ENCODE measurements around the gene HYCC2. TPM values are rescaled to one million over a fixed set of nuclear protein-coding genes. Genes with fewer than 3 reads are reported as not detected.
"Not testable (repeated sequence)": the region's sequence is repeated elsewhere in the genome, so short reads cannot be mapped to it uniquely, and the experiment has no call there.

Gene HYCC2
- 8.4 TPM for polyA plus RNA-seq (2013, experiment 1 of 2)
- polyA plus RNA-seq (2013, experiment 2 of 2) = 7.6 TPM

- 0% methylated on average over 26 to 28 of the region's 34 CpGs for WGBS, 2 experiments (ENCODE audit: insufficient coverage in 2 of 2)
- no peaks in the 10 kb centered on the region for H3K36me3 ChIP-seq (ENCODE audit: control insufficient read depth, insufficient read depth, low read length)
Observed at GRCh38 chr2:201071479-201072200, at the start of gene HYCC2, which contains the start of gene NDUFB3. Gene HYCC2 (minus strand): TSS chr2:201071671. CDS start chr2:201024009, 47,662 bp downstream. Gene NDUFB3 (plus strand): TSS chr2:201072001. CDS start chr2:201078883, 6,882 bp downstream.

GRCh38 chr2:201118961-201119854, 47.7 kb upstream of the HYCC2 start:
- Histone ChIP-seq H3K4me1 (ENCODE audit: control insufficient read depth, insufficient read depth, low read length, poor library complexity, severe bottlenecking) (peaks cover 13% of the 10 kb centered on the region), H3K9me3 (ENCODE audit: control insufficient read depth, low read length) (peaks cover 3% of the 10 kb centered on the region), H3K4me3 (ENCODE audit: extremely low read depth, insufficient read depth, low read length, poor library complexity, severe bottlenecking) (peak overlapping the region; percentile 54), H3K36me3 (ENCODE audit: control insufficient read depth, insufficient read depth, low read length) (peaks cover 10% of the 10 kb centered on the region), H3K27ac (ENCODE audit: low read depth, low read length, severe bottlenecking) (peak overlapping the region; percentile 55)
- WGBS, 2 experiments (ENCODE audit: insufficient coverage in 2 of 2) = 19 to 20% methylated on average over 6 to 8 of the region's 12 CpGs

More at GRCh38 chr2:201071479-201072200, at the start of gene HYCC2, which contains the start of gene NDUFB3:
- H3K9me3 ChIP-seq (ENCODE audit: control insufficient read depth, low read length) = no peaks in the 10 kb centered on the region
- peaks cover 9% of the 10 kb centered on the region for H3K4me1 ChIP-seq (ENCODE audit: control insufficient read depth, insufficient read depth, low read length, poor library complexity, severe bottlenecking)
- H3K27ac ChIP-seq (ENCODE audit: low read depth, low read length, severe bottlenecking) = peak within 1 kb of the TSS; percentile 75
- H3K4me3 ChIP-seq (ENCODE audit: extremely low read depth, insufficient read depth, low read length, poor library complexity, severe bottlenecking) = peak within 1 kb of the TSS; percentile 100

- H3K27ac ChIP-seq (ENCODE audit: low read depth, low read length, severe bottlenecking) = peak overlapping the region; percentile 55
- H3K4me3 ChIP-seq (ENCODE audit: extremely low read depth, insufficient read depth, low read length, poor library complexity, severe bottlenecking) = peak overlapping the region; percentile 54
- H3K36me3 ChIP-seq (ENCODE audit: control insufficient read depth, insufficient read depth, low read length) = peaks cover 6% of the 10 kb centered on the region
- peaks cover 7% of the 10 kb centered on the region for H3K4me1 ChIP-seq (ENCODE audit: control insufficient read depth, insufficient read depth, low read length, poor library complexity, severe bottlenecking)
- 23 to 29% methylated on average over 28 to 42 of the region's 48 CpGs for WGBS, 2 experiments (ENCODE audit: insufficient coverage in 2 of 2)
- peaks cover 3% of the 10 kb centered on the region for H3K9me3 ChIP-seq (ENCODE audit: control insufficient read depth, low read length)
Observed at GRCh38 chr2:201118121-201118960, 46.9 kb upstream of the HYCC2 start.

- H3K9me3 ChIP-seq (ENCODE audit: control insufficient read depth, low read length); H3K4me1 ChIP-seq (ENCODE audit: control insufficient read depth, insufficient read depth, low read length, poor library complexity, severe bottlenecking); H3K27ac ChIP-seq (ENCODE audit: low read depth, low read length, severe bottlenecking); H3K36me3 ChIP-seq (ENCODE audit: control insufficient read depth, insufficient read depth, low read length): not testable (repeated sequence)
- peak overlapping the region; percentile 54 for H3K4me3 ChIP-seq (ENCODE audit: extremely low read depth, insufficient read depth, low read length, poor library complexity, severe bottlenecking)
- WGBS, 2 experiments (ENCODE audit: insufficient coverage in 2 of 2) = 97 to 99% methylated on average over 5 to 10 of the region's 13 CpGs
Observed at GRCh38 chr2:201117735-201118094, 46.2 kb upstream of the HYCC2 start.

- WGBS, 2 experiments (ENCODE audit: insufficient coverage in 2 of 2) = 77 to 80% methylated on average over 21 to 22 of the region's 22 CpGs
- H3K36me3 ChIP-seq (ENCODE audit: control insufficient read depth, insufficient read depth, low read length) = no peaks in the 10 kb centered on the region
- no peaks in the 10 kb centered on the region for H3K9me3 ChIP-seq (ENCODE audit: control insufficient read depth, low read length)
- H3K4me3 ChIP-seq (ENCODE audit: extremely low read depth, insufficient read depth, low read length, poor library complexity, severe bottlenecking) = peak overlapping the region; percentile 40
- H3K27ac ChIP-seq (ENCODE audit: low read depth, low read length, severe bottlenecking) = peak overlapping the region; percentile 72
- peaks cover 6% of the 10 kb centered on the region for H3K4me1 ChIP-seq (ENCODE audit: control insufficient read depth, insufficient read depth, low read length, poor library complexity, severe bottlenecking)
Observed at GRCh38 chr2:201116959-201117734, 45.7 kb upstream of the HYCC2 start.

GRCh38 chr2:201116115-201116958, 44.9 kb upstream of the HYCC2 start, which contains the start of gene CFLAR:
Gene CFLAR (plus strand): TSS chr2:201116164. CDS start chr2:201129866, 13,702 bp downstream.
- Histone ChIP-seq H3K4me3 (ENCODE audit: extremely low read depth, insufficient read depth, low read length, poor library complexity, severe bottlenecking) (peak within 1 kb of the TSS; percentile 40), H3K4me1 (ENCODE audit: control insufficient read depth, insufficient read depth, low read length, poor library complexity, severe bottlenecking) (peaks cover 4% of the 10 kb centered on the region), H3K9me3 (ENCODE audit: control insufficient read depth, low read length) (no peaks in the 10 kb centered on the region), H3K27ac (ENCODE audit: low read depth, low read length, severe bottlenecking) (peak within 1 kb of the TSS; percentile 72), H3K36me3 (ENCODE audit: control insufficient read depth, insufficient read depth, low read length) (no peaks in the 10 kb centered on the region)
- 64% methylated on average over 62 to 74 of the region's 75 CpGs for WGBS, 2 experiments (ENCODE audit: insufficient coverage in 2 of 2)

GRCh38 chr2:201114846-201115245, 43.4 kb upstream of the HYCC2 start:
- Histone ChIP-seq H3K4me1 (ENCODE audit: control insufficient read depth, insufficient read depth, low read length, poor library complexity, severe bottlenecking) (peaks cover 4% of the 10 kb centered on the region), H3K9me3 (ENCODE audit: control insufficient read depth, low read length) (no peaks in the 10 kb centered on the region), H3K36me3 (ENCODE audit: control insufficient read depth, insufficient read depth, low read length) (no peaks in the 10 kb centered on the region), H3K27ac (ENCODE audit: low read depth, low read length, severe bottlenecking) (no peak overlapping the region), H3K4me3 (ENCODE audit: extremely low read depth, insufficient read depth, low read length, poor library complexity, severe bottlenecking) (no peak overlapping the region)

- WGBS, 2 experiments (ENCODE audit: insufficient coverage in 2 of 2) = 86 to 100% methylated on average over 3 of the region's 4 CpGs
- H3K4me1 ChIP-seq (ENCODE audit: control insufficient read depth, insufficient read depth, low read length, poor library complexity, severe bottlenecking) = peaks cover 2% of the 10 kb centered on the region
- H3K36me3 ChIP-seq (ENCODE audit: control insufficient read depth, insufficient read depth, low read length) = no peaks in the 10 kb centered on the region
- no peak overlapping the region for H3K27ac ChIP-seq (ENCODE audit: low read depth, low read length, severe bottlenecking)
- H3K4me3 ChIP-seq (ENCODE audit: extremely low read depth, insufficient read depth, low read length, poor library complexity, severe bottlenecking) = no peak overlapping the region
- no peaks in the 10 kb centered on the region for H3K9me3 ChIP-seq (ENCODE audit: control insufficient read depth, low read length)
Observed at GRCh38 chr2:201114350-201114749, 42.9 kb upstream of the HYCC2 start.

GRCh38 chr2:201111096-201111495, 39.6 kb upstream of the HYCC2 start:
- Histone ChIP-seq H3K9me3 (ENCODE audit: control insufficient read depth, low read length) (no peaks in the 10 kb centered on the region), H3K4me3 (ENCODE audit: extremely low read depth, insufficient read depth, low read length, poor library complexity, severe bottlenecking) (no peak overlapping the region), H3K36me3 (ENCODE audit: control insufficient read depth, insufficient read depth, low read length) (no peaks in the 10 kb centered on the region), H3K4me1 (ENCODE audit: control insufficient read depth, insufficient read depth, low read length, poor library complexity, severe bottlenecking) (no peaks in the 10 kb centered on the region), H3K27ac (ENCODE audit: low read depth, low read length, severe bottlenecking) (no peak overlapping the region)
- 100% methylated on average over 2 of the region's 3 CpGs for WGBS, 2 experiments (ENCODE audit: insufficient coverage in 2 of 2)

All from mesodermal cell (in vitro differentiated cells).